GM03348 (cell line): ENCODE results near the gene ABCA13.

Source experiments
- DNase-seq: peaks from one replicate; pipeline ENCODE4 v3.0.0; 2012; ENCODE audit warnings: low spot score

Gene ABCA13

GRCh38 chr7:48300301-48300700 is 129.0 kb downstream of the ABCA13 start:
- DNase-seq: no peak

- peak; percentile 59 for DNase-seq
Observed at GRCh38 chr7:48301201-48301600, 129.9 kb downstream of the ABCA13 start.

- DNase-seq: no peak
Observed at GRCh38 chr7:48304641-48305040, 133.4 kb downstream of the ABCA13 start.

- no peak for DNase-seq
Observed at GRCh38 chr7:48305661-48306060, 134.4 kb downstream of the ABCA13 start.

GRCh38 chr7:48307041-48307714 is 135.9 kb downstream of the ABCA13 start:
- no peak for DNase-seq

- no peak for DNase-seq
Observed at GRCh38 chr7:48309720-48310119, 138.5 kb downstream of the ABCA13 start.

- DNase-seq: no peak
Observed at GRCh38 chr7:48311464-48312100, 140.3 kb downstream of the ABCA13 start.

- peak; percentile 55 for DNase-seq
Observed at GRCh38 chr7:48312151-48312550, 140.9 kb downstream of the ABCA13 start.

- DNase-seq: no peak
Observed at GRCh38 chr7:48316768-48317167, 145.5 kb downstream of the ABCA13 start.

GRCh38 chr7:48317360-48317759 is 146.1 kb downstream of the ABCA13 start:
- DNase-seq: no peak

- no peak for DNase-seq
Observed at GRCh38 chr7:48321319-48322010, 150.2 kb downstream of the ABCA13 start.

- peak; percentile 64 for DNase-seq
Observed at GRCh38 chr7:48337012-48337621, 165.9 kb downstream of the ABCA13 start.

- DNase-seq: no peak
Observed at GRCh38 chr7:48337781-48338180, 166.5 kb downstream of the ABCA13 start.

GRCh38 chr7:48347230-48347825 is 176.1 kb downstream of the ABCA13 start:
- DNase-seq: no peak

GRCh38 chr7:48350515-48350914 is 179.3 kb downstream of the ABCA13 start:
- DNase-seq: no peak

- DNase-seq: no peak
Observed at GRCh38 chr7:48351900-48352299, 180.6 kb downstream of the ABCA13 start.

GRCh38 chr7:48355346-48355745 is 184.1 kb downstream of the ABCA13 start:
- no peak for DNase-seq

- no peak for DNase-seq
Observed at GRCh38 chr7:48360574-48360973, 189.3 kb downstream of the ABCA13 start.

GRCh38 chr7:48363174-48363573 is 191.9 kb downstream of the ABCA13 start:
- DNase-seq: no peak

- DNase-seq: no peak
Observed at GRCh38 chr7:48365010-48365409, 193.8 kb downstream of the ABCA13 start.

- no peak for DNase-seq
Observed at GRCh38 chr7:48366096-48366495, 194.8 kb downstream of the ABCA13 start.

GRCh38 chr7:48376263-48376662 is 205.0 kb downstream of the ABCA13 start:
- no peak for DNase-seq
